ENCODE results near the gene LRRN2. TPM values are rescaled to one million over a fixed set of nuclear protein-coding genes. Genes with fewer than 3 reads are reported as not detected.

LRRN2 gene
- polyA plus RNA-seq, 2 of the 4 experiments (the other 2 are of a cell fraction), result 3.6 to 6.6 TPM

- TF ChIP-seq CHD4 (IDR thresholded peaks at IDR 0.05; ENCODE audit: borderline replicate concordance), result no peak
Observed at GRCh38 chr1:204723131-204723787, 37.7 kb upstream of the LRRN2 start (continued).

DNA sequence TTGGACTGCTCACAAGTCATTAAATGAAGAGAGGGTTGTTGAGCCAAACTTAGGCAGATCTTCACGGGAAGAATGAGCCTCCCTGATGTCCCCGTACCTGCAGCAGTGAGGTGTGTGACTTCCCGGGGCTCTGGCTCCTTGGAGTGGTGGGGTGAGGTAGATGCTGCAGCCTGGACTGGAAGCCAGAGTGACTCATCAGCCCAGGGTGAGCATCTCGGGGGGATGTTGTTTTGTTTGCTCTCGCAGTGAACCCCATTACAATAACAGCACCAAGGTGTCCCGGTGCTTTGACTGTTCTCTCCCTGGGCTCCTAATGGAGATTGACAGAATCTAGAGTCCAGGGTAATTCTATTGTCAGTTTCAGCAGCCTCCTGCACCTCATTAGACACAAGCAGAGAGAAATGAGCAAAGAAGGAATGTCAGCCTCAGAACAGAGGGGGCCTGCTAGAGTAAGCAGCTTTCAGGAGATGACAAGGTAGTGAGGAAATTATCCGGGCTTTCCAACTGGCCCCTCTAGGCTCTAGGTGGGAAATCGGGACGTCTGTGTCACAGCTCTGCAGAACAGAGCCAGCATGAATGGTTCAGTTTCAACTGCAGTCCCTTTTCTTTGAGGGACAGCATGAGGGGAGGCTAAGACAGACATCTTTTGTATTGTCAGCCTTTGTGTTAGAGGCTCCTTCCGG is 36.0 kb upstream of the LRRN2 start:
- FAIRE-seq (no peak), DNase-seq (ENCODE audit: low read depth in 1 of 2, low spot score in 1 of 2) (no peak), ATAC-seq (no peak)
- Histone ChIP-seq H3K9me3 (no peaks in the 10 kb centered on the region), H3K4me2 (no peak overlapping the region), H3K27ac (peak overlapping the region in 1 of 2 experiments; percentile 13; a peak in 1 of 6 replicates), H3K4me3 (no peak overlapping the region), H3K4me1 (peaks cover 19% of the 10 kb centered on the region)
- POLR2A ChIA-PET, result no interaction called here
- 72% methylated on average over 10 of the region's 10 CpGs for WGBS (ENCODE audit: missing lambda C conversion rate)
- CTCF ChIA-PET, result interaction anchor here (0.7 to 1.9 kb wide), 3 partner anchors 13 to 156 kb away, joined by 3 to 11 read pairs (median 3); no protein-coding TSS in a partner anchor
- TF ChIP-seq CHD4 (IDR thresholded peaks at IDR 0.05; ENCODE audit: borderline replicate concordance), result no peak

DNA sequence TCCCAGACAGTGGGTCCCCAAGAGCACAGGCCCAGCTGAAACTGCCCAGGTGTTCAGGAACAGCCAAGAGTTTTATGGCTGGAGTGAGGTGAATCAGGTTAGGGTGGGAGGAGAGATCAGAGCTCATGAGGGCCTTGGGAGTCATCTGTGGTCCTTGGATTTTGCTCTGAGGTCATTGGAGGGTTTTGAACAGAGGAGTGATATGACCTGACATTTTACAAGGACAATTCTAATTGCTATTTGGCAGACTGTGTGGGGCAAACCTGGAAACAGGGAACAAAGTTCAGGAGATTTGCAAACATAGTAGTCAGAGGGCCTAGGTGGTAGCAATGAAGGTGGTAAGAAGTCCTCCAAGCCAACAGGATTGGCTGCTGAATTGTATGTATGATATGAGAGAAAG is 31.1 kb upstream of the LRRN2 start:
- H3K27ac ChIP-seq, result no peak overlapping the region
- H3K9me3 ChIP-seq, result no peaks in the 10 kb centered on the region
- no peak for TF ChIP-seq ZSCAN20 (CRISPR knock-in tag; IDR thresholded peaks at IDR 0.05)
- no peak for TF ChIP-seq BHLHE40 (IDR thresholded peaks at IDR 0.05; ENCODE audit: low read depth, low read length)
- peaks cover 11% of the 10 kb centered on the region for H3K4me1 ChIP-seq
- ChIA-PET POLR2A (interaction anchor here (0.7 kb wide), 1 partner anchor 35 kb away, joined by 3 read pairs; no protein-coding TSS in a partner anchor), CTCF (interaction anchor here (0.8 kb wide), 1 partner anchor 24 kb away, joined by 3 read pairs; no protein-coding TSS in a partner anchor)
- H3K4me3 ChIP-seq, result no peak overlapping the region
- no peak overlapping the region for H3K4me2 ChIP-seq
- no peak for ATAC-seq
- DNase-seq (ENCODE audit: low read depth in 1 of 2, low spot score in 1 of 2), result no peak
- FAIRE-seq, result no peak

- no peak overlapping the region for H3K4me2 ChIP-seq
- H3K4me3 ChIP-seq, result no peak overlapping the region
- WGBS (ENCODE audit: missing lambda C conversion rate), result 76% methylated on average over 12 of the region's 12 CpGs
- DNase-seq (ENCODE audit: low read depth in 1 of 2, low spot score in 1 of 2), result no peak
- CTCF ChIA-PET, result interaction anchor here (1.0 to 4.9 kb wide), 8 partner anchors 10 to 149 kb away, joined by 3 to 26 read pairs (median 4); no protein-coding TSS in a partner anchor
- FAIRE-seq, result no peak
- no peak overlapping the region; a peak in 1 of 6 replicates for H3K27ac ChIP-seq
- POLR2A ChIA-PET, result no interaction called here
- H3K9me3 ChIP-seq, result no peaks in the 10 kb centered on the region
- TF ChIP-seq ZC3H11A (IDR thresholded peaks at IDR 0.05), result no peak
- TF ChIP-seq SMC3 (IDR thresholded peaks at IDR 0.05), result 0 out of 3 replicates have a peak, but pooled peaks have one; percentile 14
- no peak for TF ChIP-seq ZSCAN20 (CRISPR knock-in tag; IDR thresholded peaks at IDR 0.05)
- TF ChIP-seq NPAS2 (CRISPR knock-in tag; IDR thresholded peaks at IDR 0.05; ENCODE audit: borderline replicate concordance), result no peak
- TF ChIP-seq, protein P1, sequence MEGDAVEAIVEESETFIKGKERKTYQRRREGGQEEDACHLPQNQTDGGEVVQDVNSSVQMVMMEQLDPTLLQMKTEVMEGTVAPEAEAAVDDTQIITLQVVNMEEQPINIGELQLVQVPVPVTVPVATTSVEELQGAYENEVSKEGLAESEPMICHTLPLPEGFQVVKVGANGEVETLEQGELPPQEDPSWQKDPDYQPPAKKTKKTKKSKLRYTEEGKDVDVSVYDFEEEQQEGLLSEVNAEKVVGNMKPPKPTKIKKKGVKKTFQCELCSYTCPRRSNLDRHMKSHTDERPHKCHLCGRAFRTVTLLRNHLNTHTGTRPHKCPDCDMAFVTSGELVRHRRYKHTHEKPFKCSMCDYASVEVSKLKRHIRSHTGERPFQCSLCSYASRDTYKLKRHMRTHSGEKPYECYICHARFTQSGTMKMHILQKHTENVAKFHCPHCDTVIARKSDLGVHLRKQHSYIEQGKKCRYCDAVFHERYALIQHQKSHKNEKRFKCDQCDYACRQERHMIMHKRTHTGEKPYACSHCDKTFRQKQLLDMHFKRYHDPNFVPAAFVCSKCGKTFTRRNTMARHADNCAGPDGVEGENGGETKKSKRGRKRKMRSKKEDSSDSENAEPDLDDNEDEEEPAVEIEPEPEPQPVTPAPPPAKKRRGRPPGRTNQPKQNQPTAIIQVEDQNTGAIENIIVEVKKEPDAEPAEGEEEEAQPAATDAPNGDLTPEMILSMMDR (IDR thresholded peaks at IDR 0.05), result 0 out of 3 replicates have a peak, but pooled peaks have one; percentile 14
- no peak for TF ChIP-seq JUN (IDR thresholded peaks at IDR 0.05)
- TF ChIP-seq RARB (CRISPR knock-in tag; IDR thresholded peaks at IDR 0.05), result no peak
- no peak for TF ChIP-seq MAZ (IDR thresholded peaks at IDR 0.05; ENCODE audit: borderline replicate concordance, low read depth, low read length)
- TF ChIP-seq EHF (CRISPR knock-in tag; IDR thresholded peaks at IDR 0.05), result no peak
- no peak for TF ChIP-seq EHMT2 (IDR thresholded peaks at IDR 0.05; ENCODE audit: low read depth)
- TF ChIP-seq RAD21 (conservative IDR thresholded peaks at IDR 0.05 in 1 of 2, IDR thresholded peaks at IDR 0.05 in 1 of 2), result peak in 1 of 2 experiments; percentile 41; a peak in 2 of 5 replicates
- TF ChIP-seq MAFK (IDR thresholded peaks at IDR 0.05; ENCODE audit: partially characterized antibody), result no peak
- no peak for TF ChIP-seq TP53 (CRISPR knock-in tag; IDR thresholded peaks at IDR 0.05)
- peaks cover 11% of the 10 kb centered on the region for H3K4me1 ChIP-seq
- ATAC-seq, result peak in 1 of 2 experiments; percentile 49; a peak in 2 of 6 replicates
Observed at GRCh38 chr1:204714861-204715511, 29.4 kb upstream of the LRRN2 start.

Data from A549 (cell line).